ENCODE data around the gene ACLY. TPM values are rescaled to one million over a fixed set of nuclear protein-coding genes. Genes with fewer than 3 reads are reported as not detected.
A peak's percentile ranks its signal among the peaks of the same experiment; 100 is the strongest.

The ACLY gene
- total RNA-seq, 1 donor from 2014 or later = 326 TPM

GRCh38 chr17:41873559-41874292, 45.0 kb downstream of the ACLY start:
- Mint-ChIP-seq H3K27me3 (ENCODE audit: low read depth, unreplicated experiment) (no peaks in the 10 kb centered on the region), H3K27ac (ENCODE audit: unreplicated experiment) (no peak overlapping the region), H3K9me3 (ENCODE audit: unreplicated experiment) (no peaks in the 10 kb centered on the region), H3K4me1 (ENCODE audit: low read depth, unreplicated experiment) (no peaks in the 10 kb centered on the region), H3K36me3 (ENCODE audit: low read depth, unreplicated experiment) (peaks cover 29% of the 10 kb centered on the region), H3K4me3 (ENCODE audit: unreplicated experiment) (peak overlapping the region; percentile 5)
- no peak for DNase-seq (ENCODE audit: low read depth)
- Histone ChIP-seq H3K4me1 (ENCODE audit: insufficient read depth, low read length) (no peaks in the 10 kb centered on the region), H2AFZ (ENCODE audit: low read depth, low read length) (no peak overlapping the region), H3K79me2 (ENCODE audit: insufficient read depth, low read length) (peaks cover 7% of the 10 kb centered on the region), H3K9ac (ENCODE audit: low read length) (no peak overlapping the region), H3K36me3 (ENCODE audit: insufficient read depth, low read length) (peaks cover 67% of the 10 kb centered on the region), H3K27ac (ENCODE audit: low read depth, low read length) (no peak overlapping the region), H4K20me1 (ENCODE audit: insufficient read depth, low read length) (peaks cover 68% of the 10 kb centered on the region), H3K27me3 (ENCODE audit: insufficient read depth, low read length) (no peaks in the 10 kb centered on the region), H3K9me3 (ENCODE audit: insufficient read depth, low read depth, low read length) (no peaks in the 10 kb centered on the region), H3K4me3 (ENCODE audit: insufficient read depth, low read depth, low read length) (no peak overlapping the region), H3K4me2 (ENCODE audit: low read length) (no peak overlapping the region)
- FAIRE-seq = no peak
- TF ChIP-seq CTCF (IDR thresholded peaks at IDR 0.05; ENCODE audit: insufficient read depth, low read depth, low read length) (no peak), EZH2 (IDR thresholded peaks at IDR 0.05; ENCODE audit: insufficient read depth, low read length) (no peak)

GRCh38 chr17:41871789-41872188, 47.0 kb downstream of the ACLY start:
- no peak overlapping the region for H2AFZ ChIP-seq (ENCODE audit: low read depth, low read length)
- H3K79me2 ChIP-seq (ENCODE audit: insufficient read depth, low read length) = peaks cover 4% of the 10 kb centered on the region
- no peaks in the 10 kb centered on the region for H3K9me3 ChIP-seq (ENCODE audit: insufficient read depth, low read depth, low read length)
- Mint-ChIP-seq H3K9me3 (ENCODE audit: unreplicated experiment) (no peaks in the 10 kb centered on the region), H3K27me3 (ENCODE audit: low read depth, unreplicated experiment) (no peaks in the 10 kb centered on the region), H3K4me3 (ENCODE audit: unreplicated experiment) (peak overlapping the region; percentile 45), H3K36me3 (ENCODE audit: low read depth, unreplicated experiment) (peaks cover 23% of the 10 kb centered on the region), H3K4me1 (ENCODE audit: low read depth, unreplicated experiment) (no peaks in the 10 kb centered on the region), H3K27ac (ENCODE audit: unreplicated experiment) (no peak overlapping the region)
- peaks cover 58% of the 10 kb centered on the region for H4K20me1 ChIP-seq (ENCODE audit: insufficient read depth, low read length)
- no peak overlapping the region for H3K27ac ChIP-seq (ENCODE audit: low read depth, low read length)
- no peak overlapping the region for H3K9ac ChIP-seq (ENCODE audit: low read length)
- no peaks in the 10 kb centered on the region for H3K27me3 ChIP-seq (ENCODE audit: insufficient read depth, low read length)
- H3K4me2 ChIP-seq (ENCODE audit: low read length) = no peak overlapping the region
- TF ChIP-seq CTCF (IDR thresholded peaks at IDR 0.05; ENCODE audit: insufficient read depth, low read depth, low read length) (no peak), EZH2 (IDR thresholded peaks at IDR 0.05; ENCODE audit: insufficient read depth, low read length) (no peak)
- FAIRE-seq (no peak), DNase-seq (ENCODE audit: low read depth) (no peak)
- H3K36me3 ChIP-seq (ENCODE audit: insufficient read depth, low read length) = peaks cover 65% of the 10 kb centered on the region
- no peak overlapping the region for H3K4me3 ChIP-seq (ENCODE audit: insufficient read depth, low read depth, low read length)
- H3K4me1 ChIP-seq (ENCODE audit: insufficient read depth, low read length) = no peaks in the 10 kb centered on the region

- Mint-ChIP-seq H3K4me1 (ENCODE audit: low read depth, unreplicated experiment) (no peaks in the 10 kb centered on the region), H3K27ac (ENCODE audit: unreplicated experiment) (no peak overlapping the region), H3K36me3 (ENCODE audit: low read depth, unreplicated experiment) (peaks cover 23% of the 10 kb centered on the region), H3K9me3 (ENCODE audit: unreplicated experiment) (no peaks in the 10 kb centered on the region), H3K27me3 (ENCODE audit: low read depth, unreplicated experiment) (no peaks in the 10 kb centered on the region), H3K4me3 (ENCODE audit: unreplicated experiment) (peak overlapping the region; percentile 50)
- Histone ChIP-seq H3K9me3 (ENCODE audit: insufficient read depth, low read depth, low read length) (no peaks in the 10 kb centered on the region), H3K4me2 (ENCODE audit: low read length) (no peak overlapping the region), H3K4me3 (ENCODE audit: insufficient read depth, low read depth, low read length) (no peak overlapping the region), H3K27ac (ENCODE audit: low read depth, low read length) (no peak overlapping the region), H3K27me3 (ENCODE audit: insufficient read depth, low read length) (no peaks in the 10 kb centered on the region), H4K20me1 (ENCODE audit: insufficient read depth, low read length) (peaks cover 58% of the 10 kb centered on the region), H3K4me1 (ENCODE audit: insufficient read depth, low read length) (no peaks in the 10 kb centered on the region), H2AFZ (ENCODE audit: low read depth, low read length) (no peak overlapping the region), H3K36me3 (ENCODE audit: insufficient read depth, low read length) (peaks cover 68% of the 10 kb centered on the region), H3K79me2 (ENCODE audit: insufficient read depth, low read length) (peaks cover 4% of the 10 kb centered on the region), H3K9ac (ENCODE audit: low read length) (no peak overlapping the region)
- TF ChIP-seq CTCF (IDR thresholded peaks at IDR 0.05; ENCODE audit: insufficient read depth, low read depth, low read length) (no peak), EZH2 (IDR thresholded peaks at IDR 0.05; ENCODE audit: insufficient read depth, low read length) (no peak)
- FAIRE-seq = no peak
- no peak for DNase-seq (ENCODE audit: low read depth)
Measured at GRCh38 chr17:41870627-41871026, 48.1 kb downstream of the ACLY start.

Data from astrocyte (in vitro differentiated cells and primary cell).